Measurements from ENCODE around the gene ATG4B.

Gene ATG4B

DNA sequence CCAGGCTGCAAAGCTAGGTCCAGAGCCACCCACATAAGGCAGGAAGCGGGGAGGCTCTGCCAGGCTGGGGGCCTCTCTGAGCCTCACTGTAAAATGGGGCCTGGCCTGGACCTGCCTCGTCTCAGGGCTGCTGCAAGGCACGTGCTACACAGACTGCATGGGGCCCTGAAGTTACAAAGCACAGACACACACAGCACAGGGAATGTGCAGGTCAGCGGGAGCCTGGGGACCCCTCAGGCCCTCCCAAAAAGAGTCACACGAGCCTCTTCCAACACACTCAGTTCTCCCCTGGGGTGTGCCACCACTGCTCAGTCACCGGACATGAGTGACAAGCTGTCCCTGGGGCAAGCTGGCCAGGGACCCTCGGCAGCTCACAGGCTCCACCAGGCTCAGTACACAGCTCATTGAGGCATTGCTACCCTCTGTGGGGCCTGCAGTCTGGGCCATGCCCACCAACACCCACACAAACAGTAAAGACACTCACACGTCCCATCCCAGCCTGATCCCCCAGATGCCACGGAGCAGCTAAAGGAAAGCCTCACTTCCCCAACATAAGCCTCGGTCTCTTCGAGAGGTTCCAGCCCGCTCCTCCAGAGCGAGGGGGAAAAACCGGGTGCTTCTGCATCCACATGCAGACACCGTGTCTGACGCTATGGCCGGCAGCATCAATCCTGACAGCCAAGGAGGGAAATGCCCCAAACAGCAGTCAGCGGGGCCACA is 45.2 kb upstream of the ATG4B start:
- TF ChIP-seq EZH2 (IDR thresholded peaks at IDR 0.05; ENCODE audit: borderline replicate concordance, low read length): no peak
- TF ChIP-seq, protein P1, sequence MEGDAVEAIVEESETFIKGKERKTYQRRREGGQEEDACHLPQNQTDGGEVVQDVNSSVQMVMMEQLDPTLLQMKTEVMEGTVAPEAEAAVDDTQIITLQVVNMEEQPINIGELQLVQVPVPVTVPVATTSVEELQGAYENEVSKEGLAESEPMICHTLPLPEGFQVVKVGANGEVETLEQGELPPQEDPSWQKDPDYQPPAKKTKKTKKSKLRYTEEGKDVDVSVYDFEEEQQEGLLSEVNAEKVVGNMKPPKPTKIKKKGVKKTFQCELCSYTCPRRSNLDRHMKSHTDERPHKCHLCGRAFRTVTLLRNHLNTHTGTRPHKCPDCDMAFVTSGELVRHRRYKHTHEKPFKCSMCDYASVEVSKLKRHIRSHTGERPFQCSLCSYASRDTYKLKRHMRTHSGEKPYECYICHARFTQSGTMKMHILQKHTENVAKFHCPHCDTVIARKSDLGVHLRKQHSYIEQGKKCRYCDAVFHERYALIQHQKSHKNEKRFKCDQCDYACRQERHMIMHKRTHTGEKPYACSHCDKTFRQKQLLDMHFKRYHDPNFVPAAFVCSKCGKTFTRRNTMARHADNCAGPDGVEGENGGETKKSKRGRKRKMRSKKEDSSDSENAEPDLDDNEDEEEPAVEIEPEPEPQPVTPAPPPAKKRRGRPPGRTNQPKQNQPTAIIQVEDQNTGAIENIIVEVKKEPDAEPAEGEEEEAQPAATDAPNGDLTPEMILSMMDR (IDR thresholded peaks at IDR 0.05; ENCODE audit: low read length): no peak
- Histone ChIP-seq H3K9me2 (ENCODE audit: low read depth, low read length) (no peaks in the 10 kb centered on the region), H3K27ac (ENCODE audit: low read depth, low read length, poor library complexity, severe bottlenecking) (no peak overlapping the region), H3F3A (ENCODE audit: insufficient read depth, low read length) (no peaks in the 10 kb centered on the region), H3K79me2 (ENCODE audit: insufficient read depth, low read length) (no peaks in the 10 kb centered on the region), H3K4me1 (ENCODE audit: insufficient read depth, low read length, severe bottlenecking) (no peaks in the 10 kb centered on the region), H3K9ac (ENCODE audit: low read length) (no peak overlapping the region), H4K20me1 (ENCODE audit: insufficient read depth, low read length) (no peaks in the 10 kb centered on the region), H3K4me2 (ENCODE audit: low read length) (no peak overlapping the region), H3K9me3 (ENCODE audit: low read length) (peaks cover under 1% of the 10 kb centered on the region; the same call in 1 of the 2 replicates), H2AFZ (ENCODE audit: low read length) (no peak overlapping the region), H3K27me3 (ENCODE audit: insufficient read depth, low read length) (no peaks in the 10 kb centered on the region), H3K4me3 (ENCODE audit: low read depth, low read length, poor library complexity, severe bottlenecking) (no peak overlapping the region), H3K36me3 (ENCODE audit: insufficient read depth, low read length) (peaks cover 32% of the 10 kb centered on the region)

- no peak overlapping the region for H3K4me3 ChIP-seq (ENCODE audit: low read depth, low read length, poor library complexity, severe bottlenecking)
- H3K4me2 ChIP-seq (ENCODE audit: low read length): no peak overlapping the region
- H2AFZ ChIP-seq (ENCODE audit: low read length): no peak overlapping the region
- no peaks in the 10 kb centered on the region for H3K9me3 ChIP-seq (ENCODE audit: low read length)
- no peaks in the 10 kb centered on the region for H3K27me3 ChIP-seq (ENCODE audit: insufficient read depth, low read length)
- H3K4me1 ChIP-seq (ENCODE audit: insufficient read depth, low read length, severe bottlenecking): no peaks in the 10 kb centered on the region
- H3F3A ChIP-seq (ENCODE audit: insufficient read depth, low read length): no peaks in the 10 kb centered on the region
- H4K20me1 ChIP-seq (ENCODE audit: insufficient read depth, low read length): no peaks in the 10 kb centered on the region
- TF ChIP-seq EZH2 (IDR thresholded peaks at IDR 0.05; ENCODE audit: borderline replicate concordance, low read length): no peak
- TF ChIP-seq, protein P1 (IDR thresholded peaks at IDR 0.05; ENCODE audit: low read length): no peak
- H3K27ac ChIP-seq (ENCODE audit: low read depth, low read length, poor library complexity, severe bottlenecking): no peak overlapping the region
- H3K79me2 ChIP-seq (ENCODE audit: insufficient read depth, low read length): no peaks in the 10 kb centered on the region
- H3K9me2 ChIP-seq (ENCODE audit: low read depth, low read length): no peaks in the 10 kb centered on the region
- peaks cover 28% of the 10 kb centered on the region for H3K36me3 ChIP-seq (ENCODE audit: insufficient read depth, low read length)
- no peak overlapping the region for H3K9ac ChIP-seq (ENCODE audit: low read length)
Observed at GRCh38 chr2:241593271-241593670, 44.2 kb upstream of the ATG4B start.

DNA sequence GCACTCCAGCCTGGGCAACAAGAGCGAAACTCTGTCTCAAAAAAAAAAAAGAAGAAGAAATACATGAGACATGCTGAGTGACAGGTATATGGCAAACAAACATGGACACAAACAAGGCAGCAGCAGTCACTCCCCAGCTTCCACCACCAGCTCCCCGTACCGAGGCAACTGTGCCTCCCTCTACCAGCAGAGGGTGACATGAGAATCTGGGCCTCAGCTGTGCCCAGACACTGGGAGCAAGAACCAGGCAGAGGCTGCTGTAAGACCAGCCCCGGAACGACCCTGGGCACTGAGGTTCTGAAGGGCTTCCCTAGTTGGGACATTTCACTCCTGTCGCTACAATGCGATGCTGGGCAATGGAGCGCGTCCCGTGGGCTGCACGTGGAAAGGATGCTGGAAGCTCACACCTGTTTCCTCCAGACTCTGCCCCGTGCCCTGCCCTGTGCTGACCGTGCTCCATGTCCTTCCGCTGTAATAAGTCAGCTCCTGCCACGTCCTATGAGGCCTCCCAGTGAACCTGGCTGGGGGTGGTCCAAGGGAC is 41.8 kb upstream of the ATG4B start:
- Histone ChIP-seq H4K20me1 (ENCODE audit: insufficient read depth, low read length) (no peaks in the 10 kb centered on the region), H2AFZ (ENCODE audit: low read length) (no peak overlapping the region), H3K79me2 (ENCODE audit: insufficient read depth, low read length) (no peaks in the 10 kb centered on the region), H3F3A (ENCODE audit: insufficient read depth, low read length) (no peaks in the 10 kb centered on the region), H3K27ac (ENCODE audit: low read depth, low read length, poor library complexity, severe bottlenecking) (no peak overlapping the region), H3K4me3 (ENCODE audit: low read depth, low read length, poor library complexity, severe bottlenecking) (no peak overlapping the region), H3K4me1 (ENCODE audit: insufficient read depth, low read length, severe bottlenecking) (no peaks in the 10 kb centered on the region), H3K36me3 (ENCODE audit: insufficient read depth, low read length) (peaks cover 30% of the 10 kb centered on the region; the same call in 1 of the 2 replicates), H3K9me3 (ENCODE audit: low read length) (no peaks in the 10 kb centered on the region), H3K4me2 (ENCODE audit: low read length) (no peak overlapping the region), H3K9ac (ENCODE audit: low read length) (no peak overlapping the region), H3K9me2 (ENCODE audit: low read depth, low read length) (no peaks in the 10 kb centered on the region), H3K27me3 (ENCODE audit: insufficient read depth, low read length) (no peaks in the 10 kb centered on the region)
- TF ChIP-seq, protein P1 (IDR thresholded peaks at IDR 0.05; ENCODE audit: low read length): peak; percentile 36; the same call in 1 of the 2 replicates
- TF ChIP-seq EZH2 (IDR thresholded peaks at IDR 0.05; ENCODE audit: borderline replicate concordance, low read length): no peak
